ENCODE results near the gene TYW3.
"Not testable (repeated sequence)": the region's sequence is repeated elsewhere in the genome, so short reads cannot be mapped to it uniquely, and the experiment has no call there.

Gene TYW3

GRCh38 chr1:74732071-74732946, 643 bp upstream of the TYW3 start:
- DNase-seq: peak; percentile 8

GRCh38 chr1:74733604-74734484, 892 bp downstream of the TYW3 start:
- DNase-seq: no peak

DNA sequence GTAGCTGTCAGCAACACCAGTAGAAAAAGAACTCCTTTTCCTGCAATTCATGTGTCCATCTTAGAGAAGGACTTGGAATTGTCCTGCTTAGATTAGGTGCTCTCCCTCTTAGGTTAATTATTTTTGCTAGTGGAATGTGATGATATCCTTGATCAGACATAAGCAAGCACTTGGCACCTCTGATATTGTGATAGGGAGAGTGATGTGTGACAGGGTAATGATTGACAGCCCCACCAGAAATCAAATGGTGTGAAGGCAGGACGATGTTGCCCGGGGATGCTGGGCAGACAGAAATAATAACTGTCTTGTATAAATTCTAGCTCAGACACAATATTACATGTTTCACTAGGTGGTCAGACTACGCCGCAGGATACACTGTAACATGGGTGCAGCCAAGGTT, 4.4 kb downstream of the TYW3 start:
- no peak for DNase-seq

DNA sequence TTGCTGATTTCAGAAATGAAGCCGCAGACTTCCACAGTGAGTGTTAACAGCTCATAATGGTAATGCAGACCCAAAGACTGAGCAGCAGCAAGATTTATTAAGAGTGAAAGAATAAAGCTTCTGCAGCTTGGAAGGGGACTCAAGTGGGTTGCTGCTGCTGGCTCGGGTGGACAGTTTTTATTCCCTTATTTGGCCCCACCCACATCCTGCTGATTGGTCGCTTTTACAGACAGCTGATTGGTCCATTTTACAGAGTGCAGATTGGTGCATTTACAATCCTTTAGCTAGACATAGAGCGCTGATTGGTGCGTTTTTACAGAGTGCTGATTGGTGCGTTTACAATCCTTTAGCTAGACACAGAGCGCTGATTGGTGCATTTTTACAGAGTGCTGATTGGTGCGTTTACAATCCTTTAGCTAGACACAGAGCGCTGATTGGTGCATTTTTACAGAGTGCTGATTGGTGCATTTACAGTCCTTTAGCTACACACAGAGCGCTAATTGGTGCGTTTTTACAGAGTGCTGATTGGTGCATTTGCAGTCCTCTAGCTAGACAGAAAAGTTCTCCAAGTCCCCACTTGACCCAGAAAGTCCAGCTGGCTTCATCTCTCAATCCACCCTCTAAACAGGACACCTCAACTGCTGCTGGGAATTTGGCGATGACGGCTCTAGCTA, 7.5 kb downstream of the TYW3 start:
- not testable (repeated sequence) for DNase-seq

DNA sequence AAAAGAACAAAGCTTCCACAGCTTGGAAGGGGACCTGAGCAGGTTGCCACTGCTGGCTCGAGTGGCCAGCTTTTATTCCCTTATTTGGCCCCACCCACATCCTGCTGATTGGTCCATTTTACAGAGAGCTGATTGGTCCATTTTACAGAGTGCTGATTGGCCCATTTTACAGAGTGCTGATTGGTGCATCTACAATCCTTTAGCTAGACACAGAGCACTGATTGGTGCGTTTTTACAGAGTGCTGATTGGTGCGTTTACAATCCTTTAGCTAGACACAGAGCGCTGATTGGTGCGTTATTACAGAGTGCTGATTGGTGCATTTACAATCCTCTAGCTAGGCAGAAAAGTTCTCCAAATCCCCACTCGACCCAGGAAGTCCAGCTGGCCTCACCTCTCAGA, 12.3 kb downstream of the TYW3 start:
- not testable (repeated sequence) for DNase-seq

GRCh38 chr1:74748960-74749359, 16.0 kb downstream of the TYW3 start:
- DNase-seq: no peak

DNA sequence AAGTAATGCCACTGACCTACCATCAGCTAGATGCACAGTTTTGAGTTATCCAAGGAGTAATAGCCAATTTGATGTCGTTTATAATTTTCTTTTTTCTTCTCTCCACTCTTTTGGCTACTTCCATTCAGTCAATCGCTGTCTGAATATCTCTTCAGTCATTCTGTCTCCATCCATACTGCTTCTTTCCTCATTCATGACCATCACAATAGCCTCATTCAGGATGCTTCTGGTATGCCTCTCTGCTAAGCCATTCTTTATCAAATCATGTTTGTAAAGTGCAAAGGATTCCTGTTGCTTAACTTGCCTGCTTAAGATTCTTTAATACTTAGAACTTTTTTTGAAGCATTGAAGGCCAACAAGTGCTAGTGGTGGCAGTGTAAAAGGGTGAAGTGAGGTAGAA, 20.2 kb downstream of the TYW3 start:
- no peak for DNase-seq

GRCh38 chr1:74755475-74755874, 22.5 kb downstream of the TYW3 start:
- DNase-seq: no peak

- DNase-seq: not testable (repeated sequence)
These were observed 23.7 kb downstream of the TYW3 start for GRCh38 chr1:74756650-74757049.

GRCh38 chr1:74763807-74764206, 30.9 kb downstream of the TYW3 start:
- DNase-seq: no peak

DNA sequence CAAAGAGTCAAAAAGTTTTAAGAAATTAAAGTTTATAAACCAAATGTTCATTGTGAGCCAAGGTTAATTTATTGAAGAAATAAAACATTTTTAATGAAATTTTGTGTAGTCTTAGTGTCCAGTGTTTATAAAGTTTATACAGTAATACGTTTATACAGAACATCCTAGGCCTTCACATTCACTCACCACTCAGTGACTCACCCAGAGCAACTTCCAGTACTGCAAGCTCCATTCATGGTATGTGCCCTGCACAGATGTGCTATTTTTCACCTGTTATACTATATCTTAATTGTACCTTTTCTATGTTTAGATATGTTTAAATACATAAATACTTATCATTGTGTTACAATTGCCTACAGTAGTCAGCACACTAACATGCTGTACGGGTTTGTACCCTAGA, 33.6 kb downstream of the TYW3 start:
- no peak for DNase-seq

GRCh38 chr1:74767490-74767889, 34.5 kb downstream of the TYW3 start:
- no peak for DNase-seq

DNA sequence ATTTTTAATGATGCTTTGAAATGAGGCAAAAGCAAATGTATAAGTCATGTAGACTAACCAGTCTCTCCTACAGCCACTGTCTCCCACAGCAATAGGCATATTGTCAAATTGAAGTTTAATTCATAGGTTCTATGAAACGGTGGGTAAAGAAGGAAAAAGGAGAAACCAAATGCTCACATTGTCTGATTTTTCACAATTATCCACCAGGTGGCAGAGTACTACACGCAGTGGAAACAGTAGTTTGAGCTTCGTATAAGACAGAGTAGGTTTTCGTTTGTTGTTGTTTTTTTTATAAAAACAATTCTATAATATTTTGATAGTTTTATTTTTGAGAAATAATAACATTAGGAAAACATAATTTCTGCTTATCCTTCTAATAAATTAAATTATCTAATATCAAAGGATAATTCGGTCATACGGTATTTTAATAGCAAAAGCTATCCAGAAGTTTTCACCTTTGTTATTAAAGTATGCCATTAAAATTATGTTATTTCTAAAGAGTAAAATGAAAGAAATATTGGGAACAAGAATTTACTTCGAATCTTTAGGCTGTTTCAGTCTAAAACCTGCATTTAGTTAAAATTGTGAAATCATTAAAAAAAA, 39.1 kb downstream of the TYW3 start:
- no peak for DNase-seq

- DNase-seq: no peak
These were observed 40.0 kb downstream of the TYW3 start for GRCh38 chr1:74772945-74773344.

GRCh38 chr1:74773582-74773981, 40.6 kb downstream of the TYW3 start:
- DNase-seq: no peak

- DNase-seq: no peak
These were observed 42.8 kb downstream of the TYW3 start for GRCh38 chr1:74775735-74776134.

DNA sequence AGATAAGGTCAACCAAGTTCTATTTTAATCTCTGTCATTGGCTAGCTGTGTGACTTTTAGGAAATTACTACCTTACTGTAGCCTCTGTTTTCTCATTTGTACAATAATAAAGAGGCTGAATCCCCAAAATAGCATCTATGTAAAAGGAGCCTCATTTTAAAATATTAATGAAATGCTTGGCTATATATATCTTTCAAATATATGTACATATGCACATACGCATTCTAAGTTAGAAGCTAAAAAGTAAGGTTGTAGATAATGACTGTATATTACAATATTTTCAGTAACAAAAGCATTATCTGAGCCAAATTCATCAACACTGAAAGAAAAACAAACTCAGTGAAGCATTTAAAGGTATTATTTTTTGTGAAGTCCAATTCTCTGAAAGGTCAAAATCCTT, 44.6 kb downstream of the TYW3 start:
- no peak for DNase-seq

DNA sequence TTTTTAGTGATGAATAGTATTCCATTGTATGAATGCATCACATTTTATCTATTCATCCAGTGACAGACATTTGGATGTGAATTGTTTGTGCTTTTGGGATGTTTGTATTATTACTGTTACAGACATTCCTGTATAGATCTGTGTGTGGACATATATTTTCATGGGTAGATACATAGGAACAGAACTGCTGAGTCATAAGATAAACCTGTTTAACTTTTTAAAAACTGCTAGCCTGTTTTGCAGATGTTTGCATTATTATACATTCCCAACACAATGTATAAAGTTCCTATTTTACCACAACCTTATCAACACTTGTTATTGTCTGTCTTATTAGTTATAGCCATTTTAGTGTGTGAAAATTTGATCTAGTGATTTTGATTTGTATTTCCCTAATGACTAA, 46.8 kb downstream of the TYW3 start:
- DNase-seq: no peak

DNA sequence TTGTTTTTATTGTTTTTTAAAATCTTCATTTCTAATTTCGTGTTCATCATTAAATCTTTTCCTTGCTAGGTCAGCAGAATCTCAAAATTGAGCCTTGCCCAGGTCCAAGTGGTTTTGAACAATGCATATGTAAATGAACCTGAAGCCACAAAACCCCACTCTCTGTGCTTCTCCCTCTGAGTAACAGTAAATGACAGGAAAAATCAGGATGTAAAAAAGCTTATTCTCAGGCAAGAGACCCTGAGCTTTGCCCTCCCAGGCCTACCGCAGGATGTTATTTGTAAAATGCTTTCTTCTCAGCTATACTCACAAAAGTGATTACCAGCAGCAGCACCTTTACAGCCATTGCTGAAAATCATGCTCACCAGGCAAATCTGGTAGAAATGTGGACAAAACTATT, 47.6 kb downstream of the TYW3 start:
- DNase-seq: no peak

DNA sequence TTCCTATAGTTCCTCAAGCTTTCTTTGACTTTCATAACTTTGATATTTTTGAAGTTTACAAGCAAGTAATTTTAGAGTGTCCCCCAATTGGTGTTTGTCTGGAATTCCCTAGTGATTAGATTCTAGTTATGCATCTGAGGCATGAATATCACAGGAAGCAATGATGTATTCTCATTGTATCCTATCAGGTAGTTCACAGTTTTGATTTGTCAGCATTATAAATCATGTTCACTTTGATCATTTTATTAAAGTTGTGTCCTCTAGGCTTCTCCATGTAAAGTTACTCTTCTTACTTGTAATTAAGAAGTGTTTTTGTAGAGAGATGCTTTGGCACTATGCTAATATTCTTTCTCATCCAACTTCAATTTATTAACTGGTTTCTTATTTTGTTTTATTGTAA, 53.0 kb downstream of the TYW3 start:
- no peak for DNase-seq

DNA sequence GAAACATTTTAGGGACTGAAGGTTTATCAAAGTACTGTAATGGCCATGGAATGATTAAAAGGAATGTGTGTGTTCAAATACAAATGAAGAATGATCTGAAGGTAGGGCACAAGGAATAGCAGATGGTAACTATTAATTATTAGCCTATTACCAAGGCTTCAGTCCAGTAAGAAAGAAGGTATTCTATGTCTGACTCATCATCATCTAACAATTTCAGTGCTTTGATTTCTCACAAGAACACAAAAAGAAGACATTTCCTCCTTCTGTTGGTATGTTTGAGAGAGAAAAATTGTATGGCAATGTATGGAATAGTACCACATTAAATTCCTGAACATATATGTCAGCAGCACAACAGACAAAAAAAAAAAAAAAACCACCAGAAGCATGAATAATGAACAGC, 57.5 kb downstream of the TYW3 start:
- DNase-seq: no peak

DNA sequence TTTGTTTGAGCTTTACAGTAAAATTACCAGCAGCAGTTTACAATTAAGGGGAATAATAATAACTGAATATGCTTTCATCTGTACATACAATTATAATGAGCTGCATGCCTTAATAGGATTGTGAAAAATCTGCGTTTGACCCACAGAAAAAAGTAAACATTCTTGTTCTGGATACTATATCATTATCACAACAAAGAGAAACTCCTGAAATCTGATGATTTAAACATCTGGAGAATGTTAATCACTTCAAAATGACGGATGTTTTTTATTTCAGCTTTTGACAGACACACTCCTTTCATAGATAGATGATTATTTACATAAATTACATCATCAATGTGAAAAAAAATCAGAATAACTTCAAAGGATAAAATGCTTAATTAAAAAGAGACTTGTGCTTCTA, 58.5 kb downstream of the TYW3 start:
- no peak for DNase-seq

DNA sequence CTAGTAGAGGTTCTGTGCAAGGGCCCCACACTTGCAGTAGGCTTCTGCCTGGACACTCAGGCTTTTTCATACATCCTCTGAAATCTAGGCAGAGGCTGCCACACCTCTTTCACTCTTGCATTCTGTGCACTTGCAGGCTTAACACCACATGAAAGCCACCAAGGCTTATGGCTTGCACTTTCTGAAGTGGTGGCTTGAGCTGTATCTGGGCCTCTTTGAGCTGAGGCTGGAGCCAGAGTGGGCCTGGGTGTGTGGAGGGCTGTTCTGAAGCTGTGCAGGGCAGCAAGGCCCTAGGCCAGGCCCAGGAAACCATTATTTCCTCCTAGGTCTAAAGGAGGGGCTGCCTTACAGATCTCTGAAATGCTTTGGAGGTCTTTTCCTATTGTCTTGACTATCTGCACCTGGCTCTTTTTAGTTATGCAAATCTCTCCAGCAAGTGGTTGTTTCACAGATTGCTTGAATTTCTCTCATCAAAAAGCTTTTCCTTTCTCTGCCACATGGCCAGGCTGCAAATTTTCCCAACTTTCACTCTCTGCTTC, 66.2 kb downstream of the TYW3 start:
- DNase-seq: no peak
